Neuronal stem cell (in vitro differentiated cells): Measurements from ENCODE around the gene RYR2.
A peak's percentile ranks its signal among the peaks of the same experiment; 100 is the strongest.

Experiments used
- DNase-seq: peaks from one replicate; pipeline ENCODE4 v3.0.0-alpha.2; 2013; ENCODE audit warnings: low spot score
- H2AFZ ChIP-seq: one replicate; pipeline ENCODE4 v1.6.1; 2013; ENCODE audit warnings: mild to moderate bottlenecking, low read length, inconsistent platforms
- H2AK5ac ChIP-seq: 2 replicates; pipeline ENCODE4 v1.6.1; 2013; ENCODE audit warnings: low read depth, mild to moderate bottlenecking, inconsistent platforms, low read length, moderate library complexity, mixed read lengths
- H2BK120ac ChIP-seq: 2 replicates; pipeline ENCODE4 v1.6.1; 2013; ENCODE audit warnings: low read depth, mild to moderate bottlenecking, inconsistent platforms, low read length, moderate library complexity, mixed read lengths
- H2BK12ac ChIP-seq: one replicate; pipeline ENCODE4 v1.6.1; 2013; ENCODE audit warnings: low read length, inconsistent platforms
- H2BK15ac ChIP-seq: 2 replicates; pipeline ENCODE4 v1.6.1; 2013; ENCODE audit warnings: mild to moderate bottlenecking, low read length, inconsistent platforms, mixed read lengths
- H2BK5ac ChIP-seq: one replicate; pipeline ENCODE4 v1.6.1; 2013; ENCODE audit warnings: inconsistent platforms, mild to moderate bottlenecking, low read length, moderate library complexity
- H3K14ac ChIP-seq: one replicate; pipeline ENCODE4 v1.6.1; 2013; ENCODE audit warnings: low read length, inconsistent platforms
- H3K18ac ChIP-seq: 2 replicates; pipeline ENCODE4 v1.6.1; 2013; ENCODE audit warnings: low read length, inconsistent platforms
- H3K23ac ChIP-seq: 2 replicates; pipeline ENCODE4 v1.6.1; 2013; ENCODE audit warnings: low read depth, mild to moderate bottlenecking, mixed read lengths, low read length, inconsistent platforms; ENCODE audit not compliant: poor library complexity
- H3K27ac ChIP-seq: replicated peaks from 3 replicates; pipeline ENCODE4 v1.5.1; 2013; ENCODE audit warnings: low read length, inconsistent platforms
- H3K27me3 ChIP-seq, 3 experiments: 2 replicates each; pipeline ENCODE4 v1.6.1; 2013; ENCODE audit warnings: low read length in 3 of 3, mild to moderate bottlenecking in 2 of 3, inconsistent platforms in 1 of 3, low read depth in 1 of 3, mixed read lengths in 1 of 3, moderate library complexity in 1 of 3; ENCODE audit not compliant: control insufficient read depth in 3 of 3, insufficient read depth in 3 of 3
- H3K36me3 ChIP-seq, 2 donors: replicated peaks in 1 of 2; 2 replicates each; pipeline ENCODE4 v1.6.1; 2013; ENCODE audit warnings: low read length in 2 of 2; ENCODE audit not compliant: control insufficient read depth in 2 of 2, insufficient read depth in 2 of 2
- H3K4ac ChIP-seq: 2 replicates; pipeline ENCODE4 v1.6.1; 2013; ENCODE audit warnings: inconsistent platforms, mild to moderate bottlenecking, low read length, moderate library complexity
- H3K4me1 ChIP-seq, 2 donors: 1 replicate in 1 of 2; 2 replicates in 1 of 2; pipeline ENCODE4 v1.6.1; 2013; ENCODE audit warnings: low read length in 2 of 2, low read depth in 1 of 2; ENCODE audit not compliant: control insufficient read depth in 2 of 2, insufficient read depth in 1 of 2
- H3K4me2 ChIP-seq: one replicate; pipeline ENCODE4 v1.6.1; 2013; ENCODE audit warnings: mild to moderate bottlenecking, low read length, inconsistent platforms; ENCODE audit not compliant: insufficient read depth, poor library complexity, severe bottlenecking
- H3K4me3 ChIP-seq, 2 donors: 2 replicates each; pipeline ENCODE4 v1.5.1; 2013; ENCODE audit warnings: low read length in 2 of 2, mild to moderate bottlenecking in 2 of 2, inconsistent platforms in 1 of 2, moderate library complexity in 1 of 2
- H3K79me1 ChIP-seq: one replicate; pipeline ENCODE4 v1.6.1; 2013; ENCODE audit warnings: low read depth, mild to moderate bottlenecking, inconsistent platforms, low read length, moderate library complexity
- H3K9ac ChIP-seq: one replicate; pipeline ENCODE4 v1.6.1; 2013; ENCODE audit warnings: mild to moderate bottlenecking, low read depth, low read length, inconsistent platforms; ENCODE audit not compliant: poor library complexity
- H3K9me3 ChIP-seq, 2 donors: replicated peaks in 1 of 2; 2 replicates each; pipeline versions ENCODE3 to v1.6.1; 2013; ENCODE audit warnings: low read length in 2 of 2, mild to moderate bottlenecking in 2 of 2, inconsistent platforms in 1 of 2, low read depth in 1 of 2, mixed read lengths in 1 of 2, moderate library complexity in 1 of 2; ENCODE audit not compliant: control insufficient read depth in 2 of 2, insufficient read depth in 1 of 2
- H4K8ac ChIP-seq: one replicate; pipeline ENCODE4 v1.6.1; 2013; ENCODE audit warnings: low read depth, mild to moderate bottlenecking, inconsistent platforms, low read length, moderate library complexity
- H4K91ac ChIP-seq: one replicate; pipeline ENCODE4 v1.6.1; 2013; ENCODE audit warnings: low read length, low read depth, mild to moderate bottlenecking, inconsistent platforms; ENCODE audit not compliant: poor library complexity
- WGBS, 2 donors: extraction: QIAGEN DNeasy Blood & Tissue Kit; methylation state at CpG; one replicate each; pipeline ENCODE4 v1.1.7; 2013; ENCODE audit warnings: missing lambda C conversion rate in 2 of 2, mixed read lengths in 1 of 2; ENCODE audit not compliant: insufficient read length in 2 of 2, insufficient replicate concordance in 1 of 2; ENCODE audit errors: extremely low coverage in 2 of 2; 5-methylcytosine and 5-hydroxymethylcytosine counted together

RYR2 gene

GRCh38 chr1:237029850-237030535, 12.0 kb upstream of the RYR2 start:
- no peak overlapping the region for H3K18ac ChIP-seq
- no peak overlapping the region for H2BK12ac ChIP-seq

GRCh38 chr1:237031480-237031879, 10.5 kb upstream of the RYR2 start:
- no peaks in the 10 kb centered on the region for H3K79me1 ChIP-seq
- no peak overlapping the region for H3K27ac ChIP-seq
- no peak overlapping the region for H2BK12ac ChIP-seq
- DNase-seq, result no peak
- H3K9ac ChIP-seq, result no peak overlapping the region
- H3K18ac ChIP-seq, result no peak overlapping the region
- H3K14ac ChIP-seq, result no peak overlapping the region
- H3K4me2 ChIP-seq, result no peak overlapping the region
- no peak overlapping the region for H2BK15ac ChIP-seq
- H3K9me3 ChIP-seq, result no peaks in the 10 kb centered on the region
- H2AFZ ChIP-seq, result peak overlapping the region; percentile 1
- H3K23ac ChIP-seq, result no peak overlapping the region
- H3K27me3 ChIP-seq, result no peaks in the 10 kb centered on the region
- no peak overlapping the region for H4K8ac ChIP-seq
- H3K36me3 ChIP-seq, result no peaks in the 10 kb centered on the region
- no peak overlapping the region for H2AK5ac ChIP-seq
- peaks cover 0 to 7% of the 10 kb centered on the region in 2 donors for H3K4me1 ChIP-seq
- H2BK5ac ChIP-seq, result no peak overlapping the region
- no peak overlapping the region for H2BK120ac ChIP-seq
- H3K4ac ChIP-seq, result no peak overlapping the region
- no peak overlapping the region for H3K4me3 ChIP-seq
- no peak overlapping the region for H4K91ac ChIP-seq
- no CpG with 5 or more reads among the region's 4 CpGs for WGBS, 2 donors

More at GRCh38 chr1:237029850-237030535, 12.0 kb upstream of the RYR2 start:
- Histone ChIP-seq H2BK15ac (no peak overlapping the region), H4K91ac (no peak overlapping the region), H3K14ac (no peak overlapping the region), H2BK5ac (no peak overlapping the region), H3K36me3 (no peaks in the 10 kb centered on the region), H2BK120ac (no peak overlapping the region), H2AFZ (no peak overlapping the region), H3K9ac (no peak overlapping the region), H3K79me1 (no peaks in the 10 kb centered on the region), H3K4ac (no peak overlapping the region), H3K27ac (no peak overlapping the region), H3K27me3 (no peaks in the 10 kb centered on the region), H3K9me3 (no peaks in the 10 kb centered on the region), H4K8ac (no peak overlapping the region), H3K4me3 (no peak overlapping the region), H3K4me1 (peaks cover 0 to 7% of the 10 kb centered on the region in 2 donors), H3K4me2 (no peak overlapping the region), H3K23ac (no peak overlapping the region), H2AK5ac (no peak overlapping the region)
- WGBS, 2 donors, result no CpG with 5 or more reads among the region's 9 CpGs
- DNase-seq, result no peak

GRCh38 chr1:237032029-237032428, 10.0 kb upstream of the RYR2 start:
- H4K8ac ChIP-seq, result no peak overlapping the region
- no peaks in the 10 kb centered on the region for H3K27me3 ChIP-seq
- peaks cover 0 to 7% of the 10 kb centered on the region in 2 donors for H3K4me1 ChIP-seq
- no peak overlapping the region for H3K14ac ChIP-seq
- no peak overlapping the region for H2BK15ac ChIP-seq
- H3K4me2 ChIP-seq, result no peak overlapping the region
- peak overlapping the region; percentile 1 for H2AFZ ChIP-seq
- no peak overlapping the region for H2BK12ac ChIP-seq
- no peaks in the 10 kb centered on the region for H3K36me3 ChIP-seq
- WGBS, 2 donors, result no CpG with 5 or more reads among the region's 7 CpGs
- DNase-seq, result no peak
- H3K23ac ChIP-seq, result no peak overlapping the region
- H3K9me3 ChIP-seq, result no peaks in the 10 kb centered on the region
- H3K9ac ChIP-seq, result no peak overlapping the region
- H2BK5ac ChIP-seq, result no peak overlapping the region
- H3K4ac ChIP-seq, result no peak overlapping the region
- H3K79me1 ChIP-seq, result no peaks in the 10 kb centered on the region
- no peak overlapping the region for H4K91ac ChIP-seq
- H3K18ac ChIP-seq, result no peak overlapping the region
- no peak overlapping the region for H3K4me3 ChIP-seq
- no peak overlapping the region for H2AK5ac ChIP-seq
- H2BK120ac ChIP-seq, result no peak overlapping the region
- no peak overlapping the region for H3K27ac ChIP-seq

GRCh38 chr1:237033061-237033460, 8.9 kb upstream of the RYR2 start:
- Histone ChIP-seq H3K9ac (no peak overlapping the region), H3K9me3 (no peaks in the 10 kb centered on the region), H2BK120ac (no peak overlapping the region), H3K18ac (no peak overlapping the region), H3K4me1 (peaks cover 0 to 7% of the 10 kb centered on the region in 2 donors), H3K4ac (no peak overlapping the region), H2BK5ac (no peak overlapping the region), H2BK15ac (no peak overlapping the region), H3K27me3 (no peaks in the 10 kb centered on the region), H3K27ac (no peak overlapping the region), H3K14ac (no peak overlapping the region), H3K4me3 (no peak overlapping the region), H3K23ac (no peak overlapping the region), H3K79me1 (no peaks in the 10 kb centered on the region), H4K91ac (no peak overlapping the region), H2AFZ (no peak overlapping the region), H4K8ac (no peak overlapping the region), H3K4me2 (no peak overlapping the region), H2AK5ac (no peak overlapping the region), H2BK12ac (no peak overlapping the region), H3K36me3 (no peaks in the 10 kb centered on the region)
- DNase-seq, result no peak
- WGBS, 2 donors, result no CpG with 5 or more reads among the region's 4 CpGs
